Pancreas (tissue), 10 donors: Measurements from ENCODE around the gene CAMSAP3. TPM values are rescaled to one million over a fixed set of nuclear protein-coding genes. Genes with fewer than 3 reads are reported as not detected.

Experiments
- ATAC-seq, 4 donors: fragments of 200-7000 bp; cut with Tn5 transposase; one replicate each; pipeline versions ENCODE4 v1.8.0 to v1.9.1; 2020; ENCODE audit warnings: mild to moderate bottlenecking in 4 of 4, moderate library complexity in 4 of 4
- DNase-seq, 6 donors: peaks; one replicate each; pipeline ENCODE4 v3.0.0-alpha.2; 2020
- FAIRE-seq: peaks from 2 replicates; lab custom pipeline; 2012; peaks lifted over from hg19 to GRCh38; lab: Jason Lieb, UNC
- H3K27ac ChIP-seq, 4 donors: fragments of 200-600 bp; sonication (generic); 1 replicate in 3 of 4; 2 replicates in 1 of 4; pipeline versions ENCODE4 v1.5.0 to v1.8.0; 2020
- H3K27me3 ChIP-seq, 4 donors: fragments of 200-600 bp; one replicate each; pipeline ENCODE4 v1.8.0; 2021
- H3K36me3 ChIP-seq, 3 donors: fragments of 200-600 bp; sonication (generic) in 1 of 3; one replicate each; pipeline versions ENCODE4 v1.5.0 to v1.8.0; 2020 to 2021
- H3K4me1 ChIP-seq, 3 donors: fragments of 200-600 bp; one replicate each; pipeline ENCODE4 v1.8.0; 2021
- H3K4me3 ChIP-seq, 4 donors: fragments of 200-600 bp; sonication (generic) in 2 of 4; one replicate each; pipeline versions ENCODE4 v1.5.0 to v1.8.0; 2020 to 2021
- H3K9me3 ChIP-seq, 4 donors: fragments of 200-600 bp; one replicate each; pipeline ENCODE4 v1.8.0; 2021
- WGBS, 2 donors: extraction: QIAGEN DNeasy Blood & Tissue Kit; methylation state at CpG; one replicate each; pipeline ENCODE4 v1.1.7; 2013; 5-methylcytosine and 5-hydroxymethylcytosine counted together
- intact Hi-C, 3 donors: fragments of 100-400 bp; cut with DNase I; formaldehyde crosslinking; loops; one replicate each; pipeline versions ENCODE4 v1.11.1 to v1.14.2; 2022
- polyA plus RNA-seq, 2 donors: library from polyadenylated mRNA; stranded (reverse); fragments of 200-250 nt; gene quantifications; one replicate each; pipeline ENCODE4 v1.2.3, GENCODE V29; 2013
- total RNA-seq, 6 donors: library from RNA; stranded (reverse); fragmentation: NEBNext Ultra II Directional in 4 of 6; extraction: Animal tissue kit (Norgen Biotek cat#: 25700) in 4 of 6; gene quantifications; one replicate each; pipeline versions ENCODE4 v1.2.1 to v1.2.4, GENCODE V29; 2021 to 2023
- TF ChIP-seq, protein P1 (sequence below), 4 donors: fragments of 200-600 bp; sonication (generic) in 3 of 4; IDR thresholded peaks; one replicate each; pipeline versions ENCODE4 v1.5.0 to v1.8.0; 2021; ENCODE audit warnings: antibody characterized with exemption in 4 of 4
- donor health status: healthy with polysubstance abuse.
- donor health status: DM: no; HTN: no; CAD: no; lungs with moderate emphysema.
- donor health status: DM: no; HTN: no; CAD: no.
- donor health status: control.
- donor health status: control.
- donor health status: Bipolar disorder and iron deficiency.
- donor health status: DM: yes; HTN: yes; CAD: no.
- donor health status: DM: no; HTN: no; CAD: no.
- donor health status: DM: no; HTN: no; CAD: no.
- donor health status: DM: yes; HTN: yes; CAD: no.

The CAMSAP3 gene
- total RNA-seq (10 to 100 TPM; 12.1 to 25.5 (median 20.6) TPM), polyA plus RNA-seq (10 to 100 TPM; 52.6 to 64.5 TPM)

DNA sequence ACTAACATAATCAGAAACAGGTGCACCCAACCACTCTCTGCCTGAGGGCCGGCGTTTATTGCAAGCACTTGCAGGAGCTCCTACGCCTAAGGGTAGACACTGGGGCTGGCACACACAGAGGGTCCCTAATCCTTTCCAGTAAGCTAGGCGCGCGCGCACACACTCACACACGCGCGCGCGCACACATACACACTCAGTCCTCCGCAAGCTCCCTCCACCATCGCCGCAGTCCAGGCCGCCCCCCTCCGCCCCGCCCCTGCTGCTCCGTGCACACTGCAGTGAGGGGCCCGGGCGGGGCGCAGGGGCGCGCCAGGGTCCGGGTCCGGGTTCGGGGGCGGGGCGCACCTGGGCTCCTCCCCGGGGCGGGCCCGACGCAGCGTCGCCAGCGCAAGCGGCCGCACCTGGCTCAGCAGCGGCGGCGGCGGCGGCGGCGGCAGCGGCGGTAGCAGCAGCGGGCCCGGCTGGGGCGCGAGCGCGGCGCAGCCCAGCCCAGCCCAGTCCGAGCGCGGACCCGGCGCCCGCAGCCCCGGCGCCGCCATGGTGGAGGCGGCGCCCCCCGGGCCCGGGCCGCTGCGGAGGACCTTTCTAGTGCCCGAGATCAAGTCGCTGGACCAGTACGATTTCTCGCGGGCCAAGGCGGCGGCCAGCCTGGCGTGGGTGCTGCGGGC lies at the start of gene CAMSAP3:
CAMSAP3 (plus strand) TSS at position 398 of the 668 bp plus-strand sequence; CDS start at position 538, 140 bp downstream.
- Histone ChIP-seq H3K4me3 (peak within 1 kb of the TSS; percentile 35 to 72 (median 55)), H3K36me3 (no peaks in the 10 kb centered on the region), H3K9me3 (no peaks in the 10 kb centered on the region), H3K4me1 (peaks cover 0 to 5% (median 5%) of the 10 kb centered on the region in 3 donors), H3K27me3 (no peaks in the 10 kb centered on the region), H3K27ac (peak within 1 kb of the TSS in 3 of 4 donors; percentile 28 to 58 (median 37))
- FAIRE-seq: no peak
- intact Hi-C loops: no loop called here
- ATAC-seq: peak; percentile 85 to 94 (median 91)
- 0% methylated on average over 54 to 78 of the region's 78 CpGs for WGBS, 2 donors
- DNase-seq: peak; percentile 56 to 86 (median 76)
- TF ChIP-seq, protein P1, sequence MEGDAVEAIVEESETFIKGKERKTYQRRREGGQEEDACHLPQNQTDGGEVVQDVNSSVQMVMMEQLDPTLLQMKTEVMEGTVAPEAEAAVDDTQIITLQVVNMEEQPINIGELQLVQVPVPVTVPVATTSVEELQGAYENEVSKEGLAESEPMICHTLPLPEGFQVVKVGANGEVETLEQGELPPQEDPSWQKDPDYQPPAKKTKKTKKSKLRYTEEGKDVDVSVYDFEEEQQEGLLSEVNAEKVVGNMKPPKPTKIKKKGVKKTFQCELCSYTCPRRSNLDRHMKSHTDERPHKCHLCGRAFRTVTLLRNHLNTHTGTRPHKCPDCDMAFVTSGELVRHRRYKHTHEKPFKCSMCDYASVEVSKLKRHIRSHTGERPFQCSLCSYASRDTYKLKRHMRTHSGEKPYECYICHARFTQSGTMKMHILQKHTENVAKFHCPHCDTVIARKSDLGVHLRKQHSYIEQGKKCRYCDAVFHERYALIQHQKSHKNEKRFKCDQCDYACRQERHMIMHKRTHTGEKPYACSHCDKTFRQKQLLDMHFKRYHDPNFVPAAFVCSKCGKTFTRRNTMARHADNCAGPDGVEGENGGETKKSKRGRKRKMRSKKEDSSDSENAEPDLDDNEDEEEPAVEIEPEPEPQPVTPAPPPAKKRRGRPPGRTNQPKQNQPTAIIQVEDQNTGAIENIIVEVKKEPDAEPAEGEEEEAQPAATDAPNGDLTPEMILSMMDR (IDR thresholded peaks at IDR 0.05): no peak

DNA sequence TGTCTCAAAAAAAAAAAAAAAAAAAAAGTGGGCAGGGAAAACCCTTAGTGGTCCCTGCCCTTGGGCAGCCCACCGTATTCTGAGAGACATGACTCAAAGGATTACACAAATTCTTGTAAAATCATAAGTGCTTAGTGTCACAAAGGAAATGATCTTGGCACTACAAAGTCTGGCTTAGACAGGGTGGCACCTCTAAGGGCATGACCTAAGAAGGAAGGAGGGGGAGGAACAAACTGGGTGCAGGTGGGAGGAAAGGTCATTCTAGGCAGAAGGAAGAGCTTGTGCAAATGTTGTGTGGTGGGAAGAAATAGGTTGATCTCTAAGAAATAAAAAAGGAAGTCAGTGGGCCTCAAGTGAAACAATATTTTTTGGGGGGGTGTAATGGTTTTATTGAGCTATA lies 49.8 kb upstream of the CAMSAP3 start:
- intact Hi-C loops: loop anchor here in 1 of 3 donors (10.0 kb wide), 1 partner anchor 181 kb away; no protein-coding TSS in a partner anchor
- no peaks in the 10 kb centered on the region for H3K9me3 ChIP-seq
- ATAC-seq: no peak
- H3K4me1 ChIP-seq: no peaks in the 10 kb centered on the region
- no peak overlapping the region for H3K27ac ChIP-seq
- peaks cover 0 to 8% (median 5%) of the 10 kb centered on the region in 3 donors for H3K36me3 ChIP-seq
- no peak for FAIRE-seq
- 91 to 100% methylated on average over 1 of the region's 1 CpG for WGBS, 2 donors
- no peaks in the 10 kb centered on the region for H3K27me3 ChIP-seq
- no peak overlapping the region for H3K4me3 ChIP-seq
- no peak for DNase-seq
- TF ChIP-seq, protein P1 (IDR thresholded peaks at IDR 0.05): no peak

- WGBS, 2 donors: 84 to 95% methylated on average over 3 of the region's 3 CpGs
- Histone ChIP-seq H3K36me3 (peaks cover 0 to 5% (median 4%) of the 10 kb centered on the region in 3 donors), H3K9me3 (no peaks in the 10 kb centered on the region), H3K27me3 (no peaks in the 10 kb centered on the region), H3K4me3 (no peak overlapping the region), H3K27ac (no peak overlapping the region), H3K4me1 (no peaks in the 10 kb centered on the region)
- TF ChIP-seq, protein P1 (IDR thresholded peaks at IDR 0.05): no peak
- intact Hi-C loops: loop anchor here in 1 of 3 donors (10.0 kb wide), 1 partner anchor 182 kb away; no protein-coding TSS in a partner anchor
- ATAC-seq (no peak), DNase-seq (no peak), FAIRE-seq (no peak)
These were observed 48.5 kb upstream of the CAMSAP3 start for GRCh38 chr19:7547159-7547558.

DNA sequence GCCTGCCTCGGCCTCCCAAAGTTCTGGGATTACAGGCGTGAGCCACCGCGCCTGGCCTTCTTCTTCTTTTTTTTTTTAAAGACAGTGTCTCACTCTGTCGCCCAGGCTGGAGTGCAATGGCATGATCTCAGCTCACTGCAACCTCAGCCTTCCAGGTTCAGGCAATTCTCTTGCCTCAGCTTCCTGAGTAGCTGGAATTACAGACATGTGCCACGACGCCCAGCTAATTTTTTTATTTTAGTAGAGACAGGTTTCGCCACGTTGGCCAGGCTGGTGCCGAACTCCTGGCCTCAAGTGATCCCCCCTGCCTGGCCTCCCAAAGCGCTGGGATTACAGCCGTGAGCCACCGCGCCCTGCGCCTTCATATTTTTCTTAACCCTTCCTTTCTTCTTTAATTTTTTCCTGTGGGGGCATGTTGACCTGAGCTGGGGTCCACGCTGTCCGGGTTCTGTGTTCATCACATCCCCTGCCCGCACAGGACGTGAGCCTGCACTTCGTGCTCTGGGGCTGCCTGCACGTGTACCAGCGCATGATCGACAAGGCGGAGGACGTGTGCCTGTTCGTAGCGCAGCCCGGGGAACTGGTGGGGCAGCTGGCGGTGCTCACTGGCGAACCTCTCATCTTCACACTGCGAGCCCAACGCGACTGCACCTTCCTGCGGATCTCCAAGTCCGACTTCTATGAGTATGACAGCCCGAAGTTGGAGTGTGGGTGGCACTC lies 46.1 kb upstream of the CAMSAP3 start:
- no peak overlapping the region for H3K4me3 ChIP-seq
- intact Hi-C loops: loop anchor here in 1 of 3 donors (10.0 kb wide), 1 partner anchor 185 kb away; no protein-coding TSS in a partner anchor
- H3K36me3 ChIP-seq: peaks cover 0 to 2% (median 0%) of the 10 kb centered on the region in 3 donors
- H3K4me1 ChIP-seq: no peaks in the 10 kb centered on the region
- TF ChIP-seq, protein P1 (IDR thresholded peaks at IDR 0.05): no peak
- H3K27ac ChIP-seq: no peak overlapping the region
- no peaks in the 10 kb centered on the region for H3K27me3 ChIP-seq
- ATAC-seq (no peak), FAIRE-seq (no peak), DNase-seq (peak in 3 of 6 donors; percentile 22 to 75 (median 36))
- WGBS, 2 donors: 86 to 93% methylated on average over 33 to 36 of the region's 36 CpGs
- H3K9me3 ChIP-seq: no peaks in the 10 kb centered on the region
